Right lung (tissue), 5 donors: ENCODE data around the gene ZNF512B. TPM values are rescaled to one million over a fixed set of nuclear protein-coding genes. Genes with fewer than 3 reads are reported as not detected.

Experiments
- polyA plus RNA-seq, 5 donors: library from polyadenylated mRNA; unstranded; fragments of 120-200 nt; gene quantifications; one replicate each; pipeline versions ENCODE4 v1.2.1 to v1.2.3, GENCODE V29; 2013; ENCODE audit warnings: inconsistent platforms in 1 of 5, low replicate concordance in 1 of 5; ENCODE audit not compliant: insufficient read length in 5 of 5, insufficient read depth in 1 of 5

Gene ZNF512B
- polyA plus RNA-seq, 5 donors, result 19.5 to 36.5 (median 26.2) TPM

Other genes starting within 250 kb of the ZNF512B start
- 1 to 10 TPM; 2.9 to 8.6 (median 5.6) TPM for gene LIME1, start 233.3 kb downstream of the ZNF512B start, polyA plus RNA-seq
- gene SLC2A4RG, start 230.2 kb downstream of the ZNF512B start, polyA plus RNA-seq, result 100 to 1,000 TPM in 3 of 5 donors, 10 to 100 TPM in 2; 52.4 to 206 (median 102) TPM
- gene ZBTB46, start 138.7 kb downstream of the ZNF512B start, polyA plus RNA-seq, result 10 to 100 TPM in 3 of 5 donors, 1 to 10 TPM in 2; 8.0 to 15.7 (median 10.3) TPM
- not detected for gene ABHD16B, start 108.4 kb downstream of the ZNF512B start, polyA plus RNA-seq
- gene TPD52L2, start 104.7 kb downstream of the ZNF512B start, polyA plus RNA-seq, result 10 to 100 TPM; 81.9 to 93.7 (median 86.7) TPM
- 10 to 100 TPM; 16.2 to 32.5 (median 22.3) TPM for gene DNAJC5, start 74.8 kb downstream of the ZNF512B start, polyA plus RNA-seq
- gene UCKL1, start 13.5 kb downstream of the ZNF512B start, polyA plus RNA-seq, result 10 to 100 TPM; 41.7 to 65.3 (median 56.1) TPM
- gene SAMD10, start 9.7 kb upstream of the ZNF512B start, polyA plus RNA-seq, result 10 to 100 TPM in 1 of 5 donors, 1 to 10 TPM in 4; 5.9 to 11.0 (median 8.7) TPM
- gene PRPF6, start 11.2 kb upstream of the ZNF512B start, polyA plus RNA-seq, result 10 to 100 TPM; 64.3 to 87.1 (median 75.6) TPM
- 1 to 10 TPM in 4 of 5 donors, under 1 TPM in 1; 0.66 to 1.7 (median 1.1) TPM for gene C20orf204, start 66.3 kb upstream of the ZNF512B start, polyA plus RNA-seq
- 10 to 100 TPM; 11.2 to 28.8 (median 13.7) TPM for gene SOX18, start 79.7 kb upstream of the ZNF512B start, polyA plus RNA-seq
- 100 to 1,000 TPM in 1 of 5 donors, 10 to 100 TPM in 4; 55.7 to 102 (median 79.6) TPM for gene TCEA2, start 93.3 kb upstream of the ZNF512B start, polyA plus RNA-seq
- 10 to 100 TPM in 1 of 5 donors, 1 to 10 TPM in 4; 5.7 to 14.9 (median 7.6) TPM for gene RGS19, start 109.6 kb upstream of the ZNF512B start, polyA plus RNA-seq
- gene OPRL1, start 110.2 kb upstream of the ZNF512B start, polyA plus RNA-seq, result 1 to 10 TPM; 1.8 to 2.6 (median 2.4) TPM
- gene LKAAEAR1, start 114.5 kb upstream of the ZNF512B start, polyA plus RNA-seq, result 1 to 10 TPM in 1 of 5 donors, under 1 TPM in 2, not detected in 2; 0.30 to 1.3 (median 0.54) TPM
- gene NPBWR2, start 137.6 kb upstream of the ZNF512B start, polyA plus RNA-seq, result not detected
- gene MYT1, start 194.5 kb upstream of the ZNF512B start, polyA plus RNA-seq, result under 1 TPM; 0.13 to 0.43 (median 0.24) TPM